Measurements from ENCODE around the gene UNCX. TPM values are rescaled to one million over a fixed set of nuclear protein-coding genes. Genes with fewer than 3 reads are reported as not detected.
"Not testable (repeated sequence)": the region's sequence is repeated elsewhere in the genome, so short reads cannot be mapped to it uniquely, and the experiment has no call there.

Gene UNCX
- total RNA-seq, 1 experiment from 2014 or later: not detected

DNA sequence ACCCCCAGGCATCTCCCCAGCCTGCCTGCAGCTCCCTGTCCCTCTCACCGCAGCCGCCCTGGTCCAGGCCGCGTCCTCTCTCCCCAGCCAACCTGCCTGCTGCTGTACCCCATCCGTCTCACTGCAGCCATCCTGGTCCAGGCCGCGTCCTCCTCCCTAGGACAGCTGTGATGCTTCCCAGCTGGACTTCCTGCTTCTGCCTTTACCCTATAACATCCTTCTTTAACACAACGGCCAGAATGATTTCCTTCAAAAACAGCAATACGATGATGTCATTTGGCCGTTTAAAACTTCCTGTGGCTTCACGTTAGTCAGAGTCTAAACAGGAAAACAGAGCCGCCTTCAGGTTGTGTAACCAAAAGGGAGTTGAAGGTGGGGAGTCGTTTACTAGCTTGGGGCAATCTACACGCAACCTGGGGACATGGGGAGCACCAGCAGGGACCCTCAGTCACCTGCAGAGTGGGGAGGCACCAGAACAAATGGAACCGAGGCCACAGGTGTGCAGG lies 40.4 kb upstream of the UNCX start:
- intact Hi-C loops (cut with micrococcal nuclease; ENCODE audit: unreplicated experiment): loop anchor here (5.0 kb wide), 2 partner anchors 240 to 280 kb away; no protein-coding TSS in a partner anchor
- Mint-ChIP-seq H3K4me3 (ENCODE audit: low read depth, unreplicated experiment) (no peak overlapping the region), H3K4me1 (ENCODE audit: low read depth, unreplicated experiment) (no peaks in the 10 kb centered on the region), H3K9me3 (ENCODE audit: low read depth, unreplicated experiment) (peaks cover 3% of the 10 kb centered on the region), H3K27ac (ENCODE audit: unreplicated experiment) (no peak overlapping the region), H3K36me3 (ENCODE audit: insufficient read depth, unreplicated experiment) (peaks cover 4% of the 10 kb centered on the region), H3K27me3 (ENCODE audit: unreplicated experiment) (peaks cover 77% of the 10 kb centered on the region)
- TF ChIP-seq, protein P1, sequence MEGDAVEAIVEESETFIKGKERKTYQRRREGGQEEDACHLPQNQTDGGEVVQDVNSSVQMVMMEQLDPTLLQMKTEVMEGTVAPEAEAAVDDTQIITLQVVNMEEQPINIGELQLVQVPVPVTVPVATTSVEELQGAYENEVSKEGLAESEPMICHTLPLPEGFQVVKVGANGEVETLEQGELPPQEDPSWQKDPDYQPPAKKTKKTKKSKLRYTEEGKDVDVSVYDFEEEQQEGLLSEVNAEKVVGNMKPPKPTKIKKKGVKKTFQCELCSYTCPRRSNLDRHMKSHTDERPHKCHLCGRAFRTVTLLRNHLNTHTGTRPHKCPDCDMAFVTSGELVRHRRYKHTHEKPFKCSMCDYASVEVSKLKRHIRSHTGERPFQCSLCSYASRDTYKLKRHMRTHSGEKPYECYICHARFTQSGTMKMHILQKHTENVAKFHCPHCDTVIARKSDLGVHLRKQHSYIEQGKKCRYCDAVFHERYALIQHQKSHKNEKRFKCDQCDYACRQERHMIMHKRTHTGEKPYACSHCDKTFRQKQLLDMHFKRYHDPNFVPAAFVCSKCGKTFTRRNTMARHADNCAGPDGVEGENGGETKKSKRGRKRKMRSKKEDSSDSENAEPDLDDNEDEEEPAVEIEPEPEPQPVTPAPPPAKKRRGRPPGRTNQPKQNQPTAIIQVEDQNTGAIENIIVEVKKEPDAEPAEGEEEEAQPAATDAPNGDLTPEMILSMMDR (IDR thresholded peaks at IDR 0.05; ENCODE audit: unreplicated experiment): no peak
- CTCF ChIA-PET: interaction anchor here (0.6 to 4.1 kb wide), 6 partner anchors 9 to 221 kb away, joined by 3 to 16 read pairs (median 3); no protein-coding TSS in a partner anchor
- no TSS peak for BruUV-seq (replicated peaks)
- no peak for DNase-seq

DNA sequence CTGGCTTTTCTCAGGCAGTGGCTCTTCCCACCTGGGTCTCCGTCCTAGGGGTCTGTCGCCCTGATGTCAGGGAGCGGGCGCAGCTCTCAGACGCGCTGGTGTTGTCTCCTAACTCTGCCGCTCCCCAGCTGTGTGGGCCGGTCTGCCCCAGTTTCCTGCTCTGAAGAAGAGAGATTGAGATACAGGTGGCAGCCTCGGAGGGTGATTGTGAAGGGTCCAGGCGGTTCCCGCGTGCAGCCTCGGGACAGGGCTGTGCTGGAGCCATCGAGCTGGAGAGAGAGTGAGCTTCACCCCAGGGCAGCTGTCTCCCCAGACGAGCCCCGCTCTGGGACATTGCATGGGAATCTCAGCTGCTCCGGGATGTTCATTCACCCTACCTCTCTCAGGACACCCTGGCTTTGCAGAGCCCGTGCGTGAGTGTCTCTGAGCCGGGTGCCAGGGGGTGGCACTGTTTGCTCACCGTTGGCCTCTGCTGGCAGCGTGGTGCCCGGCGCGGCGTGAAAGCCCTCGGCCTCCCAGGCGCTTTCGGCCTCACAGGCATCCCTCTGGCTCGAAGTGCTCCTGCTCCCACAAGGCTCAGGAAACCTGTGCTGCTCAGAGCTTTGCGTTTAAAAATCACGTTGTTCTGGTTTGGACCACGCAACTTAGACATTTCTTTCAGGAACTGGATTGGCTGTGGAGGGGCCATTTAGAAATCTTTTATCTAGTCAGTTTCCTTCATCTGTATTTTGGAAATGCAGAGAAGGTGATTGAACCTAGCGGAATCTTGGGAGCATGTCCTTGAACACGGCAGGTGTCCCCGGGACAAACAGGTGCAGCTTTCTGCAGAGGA lies 38.9 kb upstream of the UNCX start:
- Mint-ChIP-seq H3K36me3 (ENCODE audit: insufficient read depth, unreplicated experiment) (peaks cover 4% of the 10 kb centered on the region), H3K4me3 (ENCODE audit: low read depth, unreplicated experiment) (no peak overlapping the region), H3K4me1 (ENCODE audit: low read depth, unreplicated experiment) (no peaks in the 10 kb centered on the region), H3K9me3 (ENCODE audit: low read depth, unreplicated experiment) (no peaks in the 10 kb centered on the region), H3K27ac (ENCODE audit: unreplicated experiment) (no peak overlapping the region), H3K27me3 (ENCODE audit: unreplicated experiment) (peaks cover 77% of the 10 kb centered on the region)
- intact Hi-C loops (cut with micrococcal nuclease; ENCODE audit: unreplicated experiment): loop anchor here (2.0 to 5.0 kb wide), 3 partner anchors 219 to 278 kb away; no protein-coding TSS in a partner anchor
- CTCF ChIA-PET: interaction anchor here (0.6 to 4.1 kb wide), 6 partner anchors 8 to 281 kb away, joined by 3 to 16 read pairs (median 6); no protein-coding TSS in a partner anchor
- TF ChIP-seq, protein P1 (IDR thresholded peaks at IDR 0.05; ENCODE audit: unreplicated experiment): peak; percentile 90
- peak; percentile 92 for DNase-seq
- BruUV-seq (replicated peaks): no TSS peak

DNA sequence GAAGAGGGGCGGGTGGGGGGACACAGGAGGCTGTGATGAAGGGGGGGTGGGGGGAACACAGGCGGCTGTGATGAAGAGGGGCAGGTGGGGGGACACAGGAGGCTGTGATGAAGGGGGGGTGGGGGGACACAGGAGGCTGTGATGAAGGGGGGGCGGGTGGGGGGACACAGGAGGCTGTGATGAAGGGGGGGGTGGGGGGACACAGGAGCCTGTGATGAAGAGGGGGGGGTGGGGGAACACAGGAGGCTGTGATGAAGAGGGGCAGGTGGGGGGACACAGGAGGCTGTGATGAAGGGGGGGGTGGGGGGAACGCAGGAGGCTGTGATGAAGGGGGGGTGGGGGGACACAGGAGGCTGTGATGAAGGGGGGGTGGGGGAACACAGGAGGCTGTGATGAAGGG lies 36.2 kb upstream of the UNCX start:
- H3K4me1 Mint-ChIP-seq (ENCODE audit: low read depth, unreplicated experiment); H3K9me3 Mint-ChIP-seq (ENCODE audit: low read depth, unreplicated experiment); H3K36me3 Mint-ChIP-seq (ENCODE audit: insufficient read depth, unreplicated experiment); CTCF ChIA-PET; intact Hi-C loops (cut with micrococcal nuclease; ENCODE audit: unreplicated experiment); BruUV-seq (replicated peaks); H3K4me3 Mint-ChIP-seq (ENCODE audit: low read depth, unreplicated experiment); H3K27ac Mint-ChIP-seq (ENCODE audit: unreplicated experiment); DNase-seq: not testable (repeated sequence)
- H3K27me3 Mint-ChIP-seq (ENCODE audit: unreplicated experiment): peaks cover 77% of the 10 kb centered on the region

GRCh38 chr7:1196950-1197349 lies 35.7 kb upstream of the UNCX start:
- intact Hi-C loops (cut with micrococcal nuclease; ENCODE audit: unreplicated experiment): no loop called here
- DNase-seq: no peak
- Mint-ChIP-seq H3K9me3 (ENCODE audit: low read depth, unreplicated experiment) (no peaks in the 10 kb centered on the region), H3K27ac (ENCODE audit: unreplicated experiment) (no peak overlapping the region), H3K4me3 (ENCODE audit: low read depth, unreplicated experiment) (no peak overlapping the region), H3K27me3 (ENCODE audit: unreplicated experiment) (peaks cover 76% of the 10 kb centered on the region), H3K4me1 (ENCODE audit: low read depth, unreplicated experiment) (no peaks in the 10 kb centered on the region), H3K36me3 (ENCODE audit: insufficient read depth, unreplicated experiment) (peaks cover 4% of the 10 kb centered on the region)
- CTCF ChIA-PET: no interaction called here
- no TSS peak for BruUV-seq (replicated peaks)
- TF ChIP-seq, protein P1 (IDR thresholded peaks at IDR 0.05; ENCODE audit: unreplicated experiment): no peak
